ENCODE data around the gene EPN1. TPM values are rescaled to one million over a fixed set of nuclear protein-coding genes. Genes with fewer than 3 reads are reported as not detected.

EPN1 gene
- total RNA-seq, 3 donors from 2014 or later (not counting 1 experiment from before 2014, with no cell fraction given) = 47.6 to 56.4 (median 51.8) TPM

- H3K27ac ChIP-seq (ENCODE audit: low read length) = no peak overlapping the region
- H3K4me1 ChIP-seq (ENCODE audit: control insufficient read depth, insufficient read depth, low read length) = no peaks in the 10 kb centered on the region
- no peak for TF ChIP-seq CTCF (IDR thresholded peaks at IDR 0.05)
- Mint-ChIP-seq H3K4me1 (no peaks in the 10 kb centered on the region), H3K27me3 (ENCODE audit: low read depth in 2 of 2) (no peaks in the 10 kb centered on the region), H3K9me3 (no peaks in the 10 kb centered on the region), H3K27ac (no peak overlapping the region), H3K36me3 (no peaks in the 10 kb centered on the region), H3K4me3 (no peak overlapping the region)
- DNase-seq = no peak
- peaks cover 37% of the 10 kb centered on the region for H3K36me3 ChIP-seq (ENCODE audit: control insufficient read depth, insufficient read depth, low read length)
- H3K9me3 ChIP-seq (ENCODE audit: control insufficient read depth, insufficient read depth, low read length) = no peaks in the 10 kb centered on the region
- H3K4me3 ChIP-seq (ENCODE audit: low read length) = no peak overlapping the region
- 88% methylated on average over 9 of the region's 12 CpGs for WGBS (ENCODE audit: insufficient coverage)
- no peak for ATAC-seq
- no peaks in the 10 kb centered on the region for H3K27me3 ChIP-seq (ENCODE audit: control insufficient read depth, insufficient read depth, low read length)
- intact Hi-C loops (cut with micrococcal nuclease) = no loop called here
Measured at GRCh38 chr19:55697069-55697440, 22.0 kb downstream of the EPN1 start.

GRCh38 chr19:55697698-55698097 is 22.7 kb downstream of the EPN1 start:
- H3K4me3 ChIP-seq (ENCODE audit: low read length) = no peak overlapping the region
- H3K4me1 Mint-ChIP-seq = no peaks in the 10 kb centered on the region
- H3K36me3 ChIP-seq (ENCODE audit: control insufficient read depth, insufficient read depth, low read length) = peaks cover 37% of the 10 kb centered on the region
- no peaks in the 10 kb centered on the region for H3K36me3 Mint-ChIP-seq
- DNase-seq = no peak
- H3K9me3 Mint-ChIP-seq = no peaks in the 10 kb centered on the region
- H3K27me3 Mint-ChIP-seq (ENCODE audit: low read depth in 2 of 2) = no peaks in the 10 kb centered on the region
- H3K27ac ChIP-seq (ENCODE audit: low read length) = no peak overlapping the region
- H3K4me3 Mint-ChIP-seq = no peak overlapping the region
- no peaks in the 10 kb centered on the region for H3K4me1 ChIP-seq (ENCODE audit: control insufficient read depth, insufficient read depth, low read length)
- peak overlapping the region in 1 of 2 donors; percentile 15 for H3K27ac Mint-ChIP-seq
- TF ChIP-seq CTCF (IDR thresholded peaks at IDR 0.05) = no peak
- H3K27me3 ChIP-seq (ENCODE audit: control insufficient read depth, insufficient read depth, low read length) = no peaks in the 10 kb centered on the region
- intact Hi-C loops (cut with micrococcal nuclease) = no loop called here
- H3K9me3 ChIP-seq (ENCODE audit: control insufficient read depth, insufficient read depth, low read length) = no peaks in the 10 kb centered on the region
- 98% methylated on average over 8 of the region's 8 CpGs for WGBS (ENCODE audit: insufficient coverage)
- ATAC-seq = no peak

GRCh38 chr19:55698256-55698655 is 23.2 kb downstream of the EPN1 start:
- Histone ChIP-seq H3K4me3 (ENCODE audit: low read length) (no peak overlapping the region), H3K27me3 (ENCODE audit: control insufficient read depth, insufficient read depth, low read length) (no peaks in the 10 kb centered on the region), H3K4me1 (ENCODE audit: control insufficient read depth, insufficient read depth, low read length) (no peaks in the 10 kb centered on the region), H3K27ac (ENCODE audit: low read length) (no peak overlapping the region), H3K36me3 (ENCODE audit: control insufficient read depth, insufficient read depth, low read length) (peaks cover 33% of the 10 kb centered on the region), H3K9me3 (ENCODE audit: control insufficient read depth, insufficient read depth, low read length) (no peaks in the 10 kb centered on the region)
- DNase-seq = no peak
- TF ChIP-seq CTCF (IDR thresholded peaks at IDR 0.05) = no peak
- no peaks in the 10 kb centered on the region for H3K4me1 Mint-ChIP-seq
- ATAC-seq = no peak
- intact Hi-C loops (cut with micrococcal nuclease) = no loop called here
- WGBS (ENCODE audit: insufficient coverage) = 98% methylated on average over 16 of the region's 17 CpGs
- H3K27me3 Mint-ChIP-seq (ENCODE audit: low read depth in 2 of 2) = no peaks in the 10 kb centered on the region
- peak overlapping the region in 1 of 2 donors; percentile 8 for H3K27ac Mint-ChIP-seq
- no peaks in the 10 kb centered on the region for H3K9me3 Mint-ChIP-seq
- H3K4me3 Mint-ChIP-seq = no peak overlapping the region
- H3K36me3 Mint-ChIP-seq = no peaks in the 10 kb centered on the region

GRCh38 chr19:55699221-55699620 is 24.2 kb downstream of the EPN1 start:
- Histone ChIP-seq H3K36me3 (ENCODE audit: control insufficient read depth, insufficient read depth, low read length) (peaks cover 27% of the 10 kb centered on the region), H3K4me1 (ENCODE audit: control insufficient read depth, insufficient read depth, low read length) (peaks cover 5% of the 10 kb centered on the region), H3K9me3 (ENCODE audit: control insufficient read depth, insufficient read depth, low read length) (no peaks in the 10 kb centered on the region), H3K4me3 (ENCODE audit: low read length) (no peak overlapping the region), H3K27me3 (ENCODE audit: control insufficient read depth, insufficient read depth, low read length) (no peaks in the 10 kb centered on the region), H3K27ac (ENCODE audit: low read length) (no peak overlapping the region)
- no peaks in the 10 kb centered on the region for H3K9me3 Mint-ChIP-seq
- WGBS (ENCODE audit: insufficient coverage) = 97% methylated on average over 11 of the region's 11 CpGs
- no peak for TF ChIP-seq CTCF (IDR thresholded peaks at IDR 0.05)
- ATAC-seq (no peak), DNase-seq (no peak)
- no peak overlapping the region for H3K27ac Mint-ChIP-seq
- peaks cover 0 to 5% of the 10 kb centered on the region in 2 donors for H3K4me1 Mint-ChIP-seq
- H3K36me3 Mint-ChIP-seq = no peaks in the 10 kb centered on the region
- no peaks in the 10 kb centered on the region for H3K27me3 Mint-ChIP-seq (ENCODE audit: low read depth in 2 of 2)
- intact Hi-C loops (cut with micrococcal nuclease) = no loop called here
- no peak overlapping the region for H3K4me3 Mint-ChIP-seq

Measured in natural killer cell (primary cell).